Vagina (tissue), 2 donors: ENCODE data around the gene HSBP1.

Experiments used
- CTCF ChIP-seq, 3 experiments: fragments of 450-650 bp in 2 of 3; fragments of 200-600 bp in 1 of 3; sonication (generic) in 1 of 3; IDR thresholded peaks; one replicate each; pipeline ENCODE4 v1.5.1; 2017 to 2019; ENCODE audit warnings: antibody characterized with exemption in 3 of 3, mild to moderate bottlenecking in 2 of 3, moderate library complexity in 2 of 3
- POLR2AphosphoS5 ChIP-seq, 2 donors: sonication (generic); formaldehyde crosslinking; IDR thresholded peaks; one replicate each; pipeline ENCODE4 v1.9.0; 2017; ENCODE audit warnings: antibody characterized with exemption in 2 of 2, mild to moderate bottlenecking in 2 of 2, low read depth in 1 of 2; ENCODE audit not compliant: insufficient read depth in 1 of 2

- TF ChIP-seq POLR2AphosphoS5 (IDR thresholded peaks at IDR 0.05; ENCODE audit: insufficient read depth in 1 of 2, low read depth in 1 of 2) = no peak
- TF ChIP-seq CTCF (IDR thresholded peaks at IDR 0.05) = no peak
These were observed 43.2 kb downstream of the HSBP1 start for GRCh38 chr16:83850947-83851346.
